OCI-LY3 (cell line): ENCODE results near the gene CMIP.

Source experiments
- H2AFZ ChIP-seq: fragments of 200-600, 300-600 bp; shearing (Covaris generic); 2 replicates; pipeline ENCODE4 v1.6.0; 2014; ENCODE audit warnings: antibody characterized with exemption, low read depth, low read length
- H3K27ac ChIP-seq: fragments of 200-600, 300-600 bp; sonication (generic); 2 replicates; pipeline ENCODE4 v1.5.1; 2014; ENCODE audit warnings: mild to moderate bottlenecking, low read length, moderate library complexity, mixed read lengths
- H3K27me3 ChIP-seq: fragments of 200-600, 300-600 bp; sonication (generic); 2 replicates; pipeline ENCODE4 v1.6.1; 2014; ENCODE audit warnings: low read depth, low read length, mixed read lengths
- H3K36me3 ChIP-seq: fragments of 200-600, 300-600 bp; sonication (generic); replicated peaks from 2 replicates; pipeline ENCODE3; 2014; ENCODE audit warnings: low read depth, low read length, mixed read lengths
- H3K4me1 ChIP-seq: fragments of 300-600, 200-600 bp; sonication (generic); 2 replicates; pipeline ENCODE4 v1.6.1; 2014; ENCODE audit warnings: low read length, mixed read lengths
- H3K4me2 ChIP-seq: fragments of 200-600, 300-600 bp; sonication (generic); 2 replicates; pipeline ENCODE4 v1.6.1; 2014; ENCODE audit warnings: low read length, mixed read lengths
- H3K4me3 ChIP-seq: fragments of 300-600, 200-600 bp; sonication (generic); 2 replicates; pipeline ENCODE4 v1.5.1; 2014; ENCODE audit warnings: antibody characterized with exemption, mild to moderate bottlenecking, low read length, moderate library complexity
- H3K79me2 ChIP-seq: fragments of 300-600, 200-600 bp; shearing (Covaris generic); 2 replicates; pipeline ENCODE4 v1.6.1; 2014; ENCODE audit warnings: mild to moderate bottlenecking, low read length, mixed read lengths
- H3K9ac ChIP-seq: fragments of 300-600, 200-600 bp; shearing (Covaris generic); 2 replicates; pipeline ENCODE4 v1.6.0; 2014; ENCODE audit warnings: mild to moderate bottlenecking, low read length, moderate library complexity
- H3K9me3 ChIP-seq: fragments of 200-600, 300-600 bp; shearing (Covaris generic); 2 replicates; pipeline ENCODE4 v1.6.1; 2014; ENCODE audit warnings: low read length, mixed read lengths; ENCODE audit not compliant: insufficient read depth
- H4K20me1 ChIP-seq: fragments of 200-600, 300-600 bp; sonication (generic); 2 replicates; pipeline ENCODE4 v1.6.1; 2016; ENCODE audit warnings: low read length, mixed read lengths; ENCODE audit not compliant: insufficient read depth
- CTCF ChIP-seq: fragments of 200-600, 300-600 bp; sonication (generic); IDR thresholded peaks from 2 replicates; pipeline ENCODE4 v1.5.1; 2014; ENCODE audit warnings: antibody characterized with exemption, low read length, low read depth
- EZH2phosphoT487 ChIP-seq: fragments of 200-600 bp; shearing (Covaris generic); IDR thresholded peaks from 2 replicates; pipeline ENCODE4 v1.6.1; 2018; ENCODE audit warnings: antibody characterized with exemption, mixed run types, low read depth

CMIP gene

GRCh38 chr16:81624403-81624759 is 179.8 kb downstream of the CMIP start:
- H3K4me1 ChIP-seq: no peaks in the 10 kb centered on the region
- H3K27me3 ChIP-seq: no peaks in the 10 kb centered on the region
- H4K20me1 ChIP-seq: peaks cover 22% of the 10 kb centered on the region
- no peak overlapping the region for H3K27ac ChIP-seq
- H3K4me3 ChIP-seq: no peak overlapping the region
- H3K4me2 ChIP-seq: no peak overlapping the region
- H3K9me3 ChIP-seq: no peaks in the 10 kb centered on the region
- H2AFZ ChIP-seq: no peak overlapping the region
- no peak overlapping the region for H3K9ac ChIP-seq
- H3K36me3 ChIP-seq: peaks cover 7% of the 10 kb centered on the region
- TF ChIP-seq CTCF: no peak
- TF ChIP-seq EZH2phosphoT487: no peak
- H3K79me2 ChIP-seq: peaks cover 5% of the 10 kb centered on the region

- Histone ChIP-seq H3K27ac (no peak overlapping the region), H4K20me1 (peaks cover 19% of the 10 kb centered on the region)
- TF ChIP-seq CTCF (no peak), EZH2phosphoT487 (no peak)
Measured at GRCh38 chr16:81624760-81625543, 180.3 kb downstream of the CMIP start.

GRCh38 chr16:81625544-81626153 is 181.0 kb downstream of the CMIP start:
- H2AFZ ChIP-seq: no peak overlapping the region
- TF ChIP-seq EZH2phosphoT487 (no peak), CTCF (no peak)
- peaks cover 7% of the 10 kb centered on the region for H3K36me3 ChIP-seq
- H3K79me2 ChIP-seq: peaks cover 5% of the 10 kb centered on the region
- no peaks in the 10 kb centered on the region for H3K9me3 ChIP-seq
- no peaks in the 10 kb centered on the region for H3K27me3 ChIP-seq
- H3K9ac ChIP-seq: no peak overlapping the region
- H4K20me1 ChIP-seq: peaks cover 18% of the 10 kb centered on the region
- H3K4me3 ChIP-seq: no peak overlapping the region
- no peaks in the 10 kb centered on the region for H3K4me1 ChIP-seq
- H3K4me2 ChIP-seq: no peak overlapping the region
- H3K27ac ChIP-seq: no peak overlapping the region

More at GRCh38 chr16:81624760-81625543, 180.3 kb downstream of the CMIP start:
- H3K9ac ChIP-seq: no peak overlapping the region
- H3K4me3 ChIP-seq: no peak overlapping the region
- peaks cover 7% of the 10 kb centered on the region for H3K36me3 ChIP-seq
- H3K9me3 ChIP-seq: no peaks in the 10 kb centered on the region
- H2AFZ ChIP-seq: no peak overlapping the region
- H3K79me2 ChIP-seq: peaks cover 5% of the 10 kb centered on the region
- no peak overlapping the region for H3K4me2 ChIP-seq
- no peaks in the 10 kb centered on the region for H3K27me3 ChIP-seq
- H3K4me1 ChIP-seq: no peaks in the 10 kb centered on the region

- H3K4me2 ChIP-seq: no peak overlapping the region
- TF ChIP-seq CTCF (no peak), EZH2phosphoT487 (no peak)
Measured at GRCh38 chr16:81626181-81626674, 181.6 kb downstream of the CMIP start.

More at GRCh38 chr16:81626181-81626674, 181.6 kb downstream of the CMIP start:
- no peaks in the 10 kb centered on the region for H3K27me3 ChIP-seq
- no peak overlapping the region for H3K27ac ChIP-seq
- no peak overlapping the region for H3K9ac ChIP-seq
- peaks cover 5% of the 10 kb centered on the region for H3K79me2 ChIP-seq
- peaks cover 7% of the 10 kb centered on the region for H3K36me3 ChIP-seq
- H3K4me3 ChIP-seq: no peak overlapping the region
- no peak overlapping the region for H2AFZ ChIP-seq
- peaks cover 20% of the 10 kb centered on the region for H4K20me1 ChIP-seq
- H3K9me3 ChIP-seq: no peaks in the 10 kb centered on the region
- no peaks in the 10 kb centered on the region for H3K4me1 ChIP-seq
